Calu3 (cell line): ENCODE data around the gene SLC35E2B. TPM values are rescaled to one million over a fixed set of nuclear protein-coding genes. Genes with fewer than 3 reads are reported as not detected.
"Not testable (repeated sequence)": the region's sequence is repeated elsewhere in the genome, so short reads cannot be mapped to it uniquely, and the experiment has no call there.

ENCODE experiments used
- BruUV-seq: library from RNA; stranded (reverse); fragments of 400-500 nt; replicated peaks from 2 replicates; lab custom pipeline; 2021; lab: Mats Ljungman, UMichigan
- CTCF ChIA-PET: fragments of 300-600 bp; sonication (Branson Sonifier 250); formaldehyde crosslinking; loops from one replicate; lab custom pipeline; 2022; ENCODE audit warnings: antibody characterized with exemption; lab: Charles Lee
- DNase-seq: peaks from one replicate; pipeline ENCODE4 v3.0.0; 2022
- H3K27ac Mint-ChIP-seq: one replicate; pipeline ENCODE4 v1.8.0; 2022; ENCODE audit warnings: mixed read lengths; ENCODE audit not compliant: unreplicated experiment
- H3K27me3 Mint-ChIP-seq: one replicate; pipeline ENCODE4 v1.8.0; 2022; ENCODE audit warnings: mixed read lengths; ENCODE audit not compliant: unreplicated experiment
- H3K36me3 Mint-ChIP-seq: one replicate; pipeline ENCODE4 v1.8.0; 2022; ENCODE audit warnings: mild to moderate bottlenecking, moderate library complexity, mixed read lengths; ENCODE audit not compliant: insufficient read depth, unreplicated experiment
- H3K4me1 Mint-ChIP-seq: one replicate; pipeline ENCODE4 v1.8.0; 2022; ENCODE audit warnings: mild to moderate bottlenecking, low read depth, mixed read lengths; ENCODE audit not compliant: unreplicated experiment
- H3K4me3 Mint-ChIP-seq: one replicate; pipeline ENCODE4 v1.8.0; 2022; ENCODE audit warnings: mild to moderate bottlenecking, low read depth, moderate library complexity, mixed read lengths; ENCODE audit not compliant: unreplicated experiment
- H3K9me3 Mint-ChIP-seq: one replicate; pipeline ENCODE4 v1.8.0; 2022; ENCODE audit warnings: low read depth, mixed read lengths; ENCODE audit not compliant: unreplicated experiment
- CTCF ChIP-seq: fragments of 200-600 bp; IDR thresholded peaks from one replicate; pipeline ENCODE4 v1.8.0; 2022; ENCODE audit warnings: antibody characterized with exemption; ENCODE audit not compliant: unreplicated experiment
- intact Hi-C: fragments of 100-400 bp; cut with micrococcal nuclease; formaldehyde crosslinking; loops from one replicate; pipeline ENCODE4 v1.10.0; 2022; ENCODE audit not compliant: unreplicated experiment
- total RNA-seq: library from RNA; stranded (reverse); gene quantifications from 2 replicates; pipeline ENCODE4 v1.2.3, GENCODE V29; 2022

SLC35E2B gene
- total RNA-seq, 1 experiment from 2014 or later, result 39.3 TPM

GRCh38 chr1:1721201-1721600 lies 28.6 kb upstream of the SLC35E2B start:
- Mint-ChIP-seq H3K36me3 (peaks cover 26% of the 10 kb centered on the region), H3K4me1 (no peaks in the 10 kb centered on the region), H3K4me3 (no peak overlapping the region), H3K9me3 (no peaks in the 10 kb centered on the region), H3K27ac (no peak overlapping the region), H3K27me3 (no peaks in the 10 kb centered on the region)
- no peak for TF ChIP-seq CTCF
- BruUV-seq, result no TSS peak
- CTCF ChIA-PET, result no interaction called here
- DNase-seq, result no peak
- intact Hi-C loops, result no loop called here

- H3K36me3 Mint-ChIP-seq, result peaks cover 19% of the 10 kb centered on the region
- H3K9me3 Mint-ChIP-seq, CTCF ChIA-PET, BruUV-seq, intact Hi-C loops, H3K4me1 Mint-ChIP-seq, H3K27me3 Mint-ChIP-seq, DNase-seq, H3K27ac Mint-ChIP-seq, H3K4me3 Mint-ChIP-seq: not testable (repeated sequence)
These were observed 22.7 kb upstream of the SLC35E2B start for GRCh38 chr1:1715109-1715883.

GRCh38 chr1:1707897-1708296 lies 15.3 kb upstream of the SLC35E2B start:
- H3K36me3 Mint-ChIP-seq, result not testable (repeated sequence)

GRCh38 chr1:1707241-1707640 lies 14.6 kb upstream of the SLC35E2B start:
- DNase-seq, intact Hi-C loops, H3K9me3 Mint-ChIP-seq, BruUV-seq, H3K36me3 Mint-ChIP-seq, H3K4me1 Mint-ChIP-seq, H3K27me3 Mint-ChIP-seq, H3K27ac Mint-ChIP-seq, H3K4me3 Mint-ChIP-seq, CTCF ChIA-PET: not testable (repeated sequence)

More at GRCh38 chr1:1707897-1708296, 15.3 kb upstream of the SLC35E2B start:
- CTCF ChIA-PET, H3K27ac Mint-ChIP-seq, BruUV-seq, H3K4me3 Mint-ChIP-seq, DNase-seq, H3K4me1 Mint-ChIP-seq, H3K27me3 Mint-ChIP-seq, H3K9me3 Mint-ChIP-seq, intact Hi-C loops: not testable (repeated sequence)

GRCh38 chr1:1705623-1706022 lies 13.0 kb upstream of the SLC35E2B start:
- BruUV-seq, H3K27ac Mint-ChIP-seq, H3K36me3 Mint-ChIP-seq, H3K4me3 Mint-ChIP-seq, CTCF ChIA-PET, H3K27me3 Mint-ChIP-seq, DNase-seq, H3K9me3 Mint-ChIP-seq, H3K4me1 Mint-ChIP-seq, intact Hi-C loops: not testable (repeated sequence)

GRCh38 chr1:1704284-1704957 lies 11.8 kb upstream of the SLC35E2B start:
- H3K4me1 Mint-ChIP-seq, H3K27me3 Mint-ChIP-seq, BruUV-seq, H3K4me3 Mint-ChIP-seq, CTCF ChIA-PET, H3K27ac Mint-ChIP-seq, H3K9me3 Mint-ChIP-seq, intact Hi-C loops, H3K36me3 Mint-ChIP-seq, DNase-seq: not testable (repeated sequence)
